Liver (tissue), 9 donors: ENCODE measurements around the gene ABLIM2. TPM values are rescaled to one million over a fixed set of nuclear protein-coding genes. Genes with fewer than 3 reads are reported as not detected.

Experiments
- DNase-seq: peaks from one replicate; pipeline ENCODE4 v3.0.0-alpha.2; 2017; ENCODE audit warnings: low spot score
- H3K27ac ChIP-seq, 2 donors: one replicate each; pipeline ENCODE4 v1.7.0; 2013; ENCODE audit warnings: inconsistent platforms in 2 of 2, low read length in 2 of 2, control low read depth in 1 of 2, low read depth in 1 of 2, mild to moderate bottlenecking in 1 of 2
- H3K27me3 ChIP-seq, 4 donors: one replicate each; pipeline versions ENCODE4 v1.6.1 to v1.7.0; 2013; ENCODE audit warnings: low read length in 3 of 4, inconsistent platforms in 1 of 4, mild to moderate bottlenecking in 1 of 4, moderate library complexity in 1 of 4; ENCODE audit not compliant: control insufficient read depth in 4 of 4, insufficient read depth in 4 of 4
- H3K36me3 ChIP-seq, 4 donors: one replicate each; pipeline versions ENCODE4 v1.6.1 to v1.7.0; 2013; ENCODE audit warnings: low read length in 3 of 4, mild to moderate bottlenecking in 3 of 4, low read depth in 1 of 4, moderate library complexity in 1 of 4; ENCODE audit not compliant: control insufficient read depth in 4 of 4, insufficient read depth in 3 of 4
- H3K4me1 ChIP-seq, 4 donors: one replicate each; pipeline versions ENCODE4 v1.6.1 to v1.7.0; 2013; ENCODE audit warnings: low read length in 3 of 4, mild to moderate bottlenecking in 3 of 4, moderate library complexity in 1 of 4; ENCODE audit not compliant: control insufficient read depth in 4 of 4, insufficient read depth in 4 of 4
- H3K4me3 ChIP-seq, 3 donors: one replicate each; pipeline versions ENCODE4 v1.6.1 to v1.7.0; 2013; ENCODE audit warnings: low read length in 3 of 3, control low read depth in 1 of 3, low read depth in 1 of 3, mild to moderate bottlenecking in 1 of 3
- H3K9ac ChIP-seq, 2 donors: one replicate each; pipeline ENCODE4 v1.7.0; 2013; ENCODE audit warnings: low read length in 2 of 2, mild to moderate bottlenecking in 2 of 2, moderate library complexity in 2 of 2, control low read depth in 1 of 2, low read depth in 1 of 2
- H3K9me3 ChIP-seq, 4 donors: one replicate each; pipeline versions ENCODE4 v1.6.1 to v1.7.0; 2013; ENCODE audit warnings: low read length in 3 of 4; ENCODE audit not compliant: control insufficient read depth in 4 of 4
- EGR1 ChIP-seq, 2 donors: IDR thresholded peaks; 2 replicates each; pipeline ENCODE4 v1.6.1; 2016 to 2018; ENCODE audit warnings: antibody characterized with exemption in 2 of 2, low read depth in 2 of 2
- FOXA1 ChIP-seq: IDR thresholded peaks from 2 replicates; pipeline ENCODE4 v1.6.1; 2016; ENCODE audit warnings: antibody characterized with exemption
- FOXA2 ChIP-seq: IDR thresholded peaks from 2 replicates; pipeline ENCODE4 v1.6.1; 2016; ENCODE audit warnings: antibody characterized with exemption
- GABPA ChIP-seq, 2 donors: IDR thresholded peaks in 1 of 2; conservative IDR thresholded peaks in 1 of 2; 2 replicates each; pipeline ENCODE4 v1.6.1; 2016; ENCODE audit warnings: antibody characterized with exemption in 2 of 2, mild to moderate bottlenecking in 1 of 2, moderate library complexity in 1 of 2
- HNF4A ChIP-seq, 2 donors: conservative IDR thresholded peaks; 2 replicates each; pipeline ENCODE4 v1.6.1; 2016; ENCODE audit warnings: antibody characterized with exemption in 2 of 2, mild to moderate bottlenecking in 2 of 2
- HNF4G ChIP-seq: IDR thresholded peaks from 2 replicates; pipeline ENCODE4 v1.6.1; 2016; ENCODE audit warnings: antibody characterized with exemption
- JUND ChIP-seq, 2 donors: IDR thresholded peaks; 2 replicates each; pipeline ENCODE4 v1.6.1; 2016; ENCODE audit warnings: antibody characterized with exemption in 2 of 2
- NR2F2 ChIP-seq: IDR thresholded peaks from 2 replicates; pipeline ENCODE4 v1.6.1; 2016; ENCODE audit warnings: antibody characterized with exemption
- RAD21 ChIP-seq, 2 donors: IDR thresholded peaks; 2 replicates each; pipeline ENCODE4 v1.6.1; 2016; ENCODE audit warnings: antibody characterized with exemption in 2 of 2, mild to moderate bottlenecking in 2 of 2
- RXRA ChIP-seq, 2 donors: IDR thresholded peaks; 2 replicates each; pipeline ENCODE4 v1.6.1; 2017 to 2018; ENCODE audit warnings: antibody characterized with exemption in 2 of 2, mild to moderate bottlenecking in 1 of 2
- SP1 ChIP-seq: IDR thresholded peaks from 2 replicates; pipeline ENCODE4 v1.6.1; 2018; ENCODE audit warnings: antibody characterized with exemption, mild to moderate bottlenecking
- TAF1 ChIP-seq: conservative IDR thresholded peaks from 2 replicates; pipeline ENCODE4 v1.6.1; 2016; ENCODE audit warnings: antibody characterized with exemption, mild to moderate bottlenecking
- YY1 ChIP-seq: IDR thresholded peaks from 2 replicates; pipeline ENCODE4 v1.6.1; 2016; ENCODE audit warnings: antibody characterized with exemption, mild to moderate bottlenecking
- WGBS: extraction: QIAGEN DNeasy Blood & Tissue Kit; methylation state at CpG from one replicate; pipeline ENCODE4 v1.1.7; 2013; 5-methylcytosine and 5-hydroxymethylcytosine counted together
- polyA plus RNA-seq, 2 donors: library from polyadenylated mRNA; stranded (reverse) in 1 of 2; unstranded in 1 of 2; fragments of 200-250 nt in 1 of 2; fragments of >200 nt in 1 of 2; fragmentation: Nextera tagmentation in 1 of 2; extraction: Ambion mirVana in 1 of 2; gene quantifications; one replicate each; pipeline versions ENCODE4 v1.2.1 to v1.2.3, GENCODE V29; 2013 to 2015
- total RNA-seq, 2 donors: library from RNA; depleted of rRNA; stranded (reverse); fragments of >200 nt; gene quantifications; one replicate each; pipeline ENCODE4 v1.2.3, GENCODE V29; 2014
- TF ChIP-seq, protein P1 (sequence below): IDR thresholded peaks from 2 replicates; pipeline ENCODE4 v1.6.1; 2016; ENCODE audit warnings: antibody characterized with exemption
- TF ChIP-seq, protein P2 (sequence below): IDR thresholded peaks from 2 replicates; pipeline ENCODE4 v1.6.1; 2016; ENCODE audit warnings: antibody characterized with exemption, mild to moderate bottlenecking
- TF ChIP-seq, protein P3 (sequence below): IDR thresholded peaks from 2 replicates; pipeline ENCODE4 v1.6.1; 2016; ENCODE audit warnings: antibody characterized with exemption
- donor health status: healthy.
- donor health status: healthy.
- donor health status: healthy.
- donor health status: healthy.
- donor health status: healthy.

ABLIM2 gene
- total and polyA plus RNA-seq, 4 donors: 0.75 to 2.5 (median 0.93) TPM

DNA sequence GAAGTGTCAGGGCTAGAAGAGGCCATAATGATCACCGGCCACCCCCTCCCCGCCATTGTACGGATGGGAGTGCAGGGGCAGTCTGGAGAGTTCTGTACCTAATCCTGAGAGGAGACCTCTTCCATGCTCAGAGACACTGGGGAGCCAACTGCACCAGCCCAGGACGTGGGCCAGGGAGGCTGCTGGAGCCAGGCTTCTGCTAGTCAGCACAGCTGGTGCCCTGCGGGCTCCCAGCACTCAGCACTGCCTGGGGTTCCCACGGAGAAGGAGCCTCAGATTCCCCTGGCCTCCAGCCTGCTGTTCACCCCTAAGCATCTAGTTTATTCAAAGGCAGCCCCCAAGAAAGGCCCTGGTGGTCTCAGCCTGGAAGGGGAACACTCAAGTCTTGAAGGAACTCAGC is 28.8 kb downstream of the ABLIM2 start:
- H3K9ac ChIP-seq: no peak overlapping the region
- no peaks in the 10 kb centered on the region for H3K27me3 ChIP-seq
- TF ChIP-seq, protein P1, sequence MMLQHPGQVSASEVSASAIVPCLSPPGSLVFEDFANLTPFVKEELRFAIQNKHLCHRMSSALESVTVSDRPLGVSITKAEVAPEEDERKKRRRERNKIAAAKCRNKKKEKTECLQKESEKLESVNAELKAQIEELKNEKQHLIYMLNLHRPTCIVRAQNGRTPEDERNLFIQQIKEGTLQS: no peak
- TF ChIP-seq FOXA1 (no peak), SP1 (no peak), HNF4G (no peak), NR2F2 (no peak), RXRA (IDR thresholded peaks at IDR 0.05) (no peak), HNF4A (conservative IDR thresholded peaks at IDR 0.05) (no peak), FOXA2 (no peak), EGR1 (IDR thresholded peaks at IDR 0.05; ENCODE audit: low read depth in 2 of 2) (no peak), GABPA (IDR thresholded peaks at IDR 0.05 in 1 of 2, conservative IDR thresholded peaks at IDR 0.05 in 1 of 2) (no peak), JUND (IDR thresholded peaks at IDR 0.05) (no peak)
- TF ChIP-seq, protein P2, sequence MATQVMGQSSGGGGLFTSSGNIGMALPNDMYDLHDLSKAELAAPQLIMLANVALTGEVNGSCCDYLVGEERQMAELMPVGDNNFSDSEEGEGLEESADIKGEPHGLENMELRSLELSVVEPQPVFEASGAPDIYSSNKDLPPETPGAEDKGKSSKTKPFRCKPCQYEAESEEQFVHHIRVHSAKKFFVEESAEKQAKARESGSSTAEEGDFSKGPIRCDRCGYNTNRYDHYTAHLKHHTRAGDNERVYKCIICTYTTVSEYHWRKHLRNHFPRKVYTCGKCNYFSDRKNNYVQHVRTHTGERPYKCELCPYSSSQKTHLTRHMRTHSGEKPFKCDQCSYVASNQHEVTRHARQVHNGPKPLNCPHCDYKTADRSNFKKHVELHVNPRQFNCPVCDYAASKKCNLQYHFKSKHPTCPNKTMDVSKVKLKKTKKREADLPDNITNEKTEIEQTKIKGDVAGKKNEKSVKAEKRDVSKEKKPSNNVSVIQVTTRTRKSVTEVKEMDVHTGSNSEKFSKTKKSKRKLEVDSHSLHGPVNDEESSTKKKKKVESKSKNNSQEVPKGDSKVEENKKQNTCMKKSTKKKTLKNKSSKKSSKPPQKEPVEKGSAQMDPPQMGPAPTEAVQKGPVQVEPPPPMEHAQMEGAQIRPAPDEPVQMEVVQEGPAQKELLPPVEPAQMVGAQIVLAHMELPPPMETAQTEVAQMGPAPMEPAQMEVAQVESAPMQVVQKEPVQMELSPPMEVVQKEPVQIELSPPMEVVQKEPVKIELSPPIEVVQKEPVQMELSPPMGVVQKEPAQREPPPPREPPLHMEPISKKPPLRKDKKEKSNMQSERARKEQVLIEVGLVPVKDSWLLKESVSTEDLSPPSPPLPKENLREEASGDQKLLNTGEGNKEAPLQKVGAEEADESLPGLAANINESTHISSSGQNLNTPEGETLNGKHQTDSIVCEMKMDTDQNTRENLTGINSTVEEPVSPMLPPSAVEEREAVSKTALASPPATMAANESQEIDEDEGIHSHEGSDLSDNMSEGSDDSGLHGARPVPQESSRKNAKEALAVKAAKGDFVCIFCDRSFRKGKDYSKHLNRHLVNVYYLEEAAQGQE: no peak
- no peaks in the 10 kb centered on the region for H3K9me3 ChIP-seq
- H3K4me1 ChIP-seq: no peaks in the 10 kb centered on the region
- no peak for DNase-seq
- 92% methylated on average over 6 of the region's 6 CpGs for WGBS
- H3K27ac ChIP-seq: no peak overlapping the region
- H3K36me3 ChIP-seq: no peaks in the 10 kb centered on the region
- H3K4me3 ChIP-seq: no peak overlapping the region

DNA sequence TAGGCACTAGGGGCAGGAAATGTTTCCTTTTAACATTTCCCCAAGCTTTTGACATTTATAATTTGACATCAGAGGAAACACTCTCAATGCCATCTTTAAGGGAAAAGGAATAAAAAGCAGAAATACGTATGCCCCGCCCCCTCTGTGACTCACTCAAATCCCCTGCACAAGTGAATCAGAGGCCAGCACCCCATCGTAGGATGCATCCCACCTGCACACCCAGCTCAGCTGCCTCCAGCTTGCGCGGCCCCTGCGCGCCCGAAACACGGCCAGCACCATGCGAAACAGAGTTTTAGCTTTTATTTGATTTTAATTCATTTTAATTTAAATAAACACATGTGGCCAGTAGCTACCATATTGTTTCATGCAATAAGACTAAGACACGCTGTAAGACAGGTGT is 29.5 kb downstream of the ABLIM2 start:
- Histone ChIP-seq H3K9ac (no peak overlapping the region), H3K4me3 (no peak overlapping the region), H3K27ac (no peak overlapping the region), H3K27me3 (no peaks in the 10 kb centered on the region), H3K4me1 (no peaks in the 10 kb centered on the region), H3K36me3 (no peaks in the 10 kb centered on the region), H3K9me3 (no peaks in the 10 kb centered on the region)
- 93% methylated on average over 11 of the region's 11 CpGs for WGBS
- DNase-seq: no peak
- TF ChIP-seq, protein P1: no peak
- TF ChIP-seq JUND (IDR thresholded peaks at IDR 0.05) (no peak), YY1 (no peak), HNF4A (conservative IDR thresholded peaks at IDR 0.05) (no peak), NR2F2 (no peak), RXRA (IDR thresholded peaks at IDR 0.05) (no peak), FOXA2 (no peak)

DNA sequence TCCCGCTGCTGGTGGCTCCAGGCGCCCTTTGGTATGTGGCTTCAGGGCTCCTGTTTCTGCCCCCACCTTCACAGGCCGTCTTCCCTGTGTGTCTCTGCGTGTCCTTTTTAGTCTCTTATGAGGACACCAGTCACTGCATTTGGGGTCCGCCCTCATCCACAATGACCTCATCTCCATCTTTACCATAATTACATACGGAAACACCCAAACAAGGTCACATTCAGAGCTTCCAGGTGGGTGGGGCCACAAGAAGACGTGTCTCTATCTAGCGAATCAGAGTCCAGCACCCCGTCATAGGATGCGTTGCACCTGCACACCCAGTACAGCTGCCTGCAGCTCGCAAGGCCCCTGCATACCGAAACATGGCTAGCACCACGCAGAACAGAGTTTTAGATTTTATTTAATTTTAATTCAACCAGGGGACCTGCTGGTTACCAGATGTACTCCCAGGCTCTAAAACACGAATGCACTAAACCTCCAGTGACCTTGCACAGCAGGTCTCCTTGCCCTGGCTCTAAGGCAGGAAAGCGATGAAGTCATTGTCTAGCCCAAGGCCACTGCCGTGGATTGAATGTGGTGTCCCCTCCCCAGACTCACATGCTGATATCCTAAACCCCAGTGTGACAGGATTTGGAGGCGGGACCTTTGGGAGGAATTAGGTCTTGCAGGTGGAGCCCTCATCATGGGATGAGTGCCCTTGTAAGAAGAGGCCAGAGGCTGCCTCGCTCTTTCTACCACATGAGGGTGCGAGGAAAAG is 30.3 kb downstream of the ABLIM2 start:
- TF ChIP-seq EGR1 (IDR thresholded peaks at IDR 0.05; ENCODE audit: low read depth in 2 of 2) (no peak), RAD21 (IDR thresholded peaks at IDR 0.05) (no peak), TAF1 (no peak), JUND (IDR thresholded peaks at IDR 0.05) (no peak), HNF4A (conservative IDR thresholded peaks at IDR 0.05) (no peak), NR2F2 (no peak)
- TF ChIP-seq, protein P3, sequence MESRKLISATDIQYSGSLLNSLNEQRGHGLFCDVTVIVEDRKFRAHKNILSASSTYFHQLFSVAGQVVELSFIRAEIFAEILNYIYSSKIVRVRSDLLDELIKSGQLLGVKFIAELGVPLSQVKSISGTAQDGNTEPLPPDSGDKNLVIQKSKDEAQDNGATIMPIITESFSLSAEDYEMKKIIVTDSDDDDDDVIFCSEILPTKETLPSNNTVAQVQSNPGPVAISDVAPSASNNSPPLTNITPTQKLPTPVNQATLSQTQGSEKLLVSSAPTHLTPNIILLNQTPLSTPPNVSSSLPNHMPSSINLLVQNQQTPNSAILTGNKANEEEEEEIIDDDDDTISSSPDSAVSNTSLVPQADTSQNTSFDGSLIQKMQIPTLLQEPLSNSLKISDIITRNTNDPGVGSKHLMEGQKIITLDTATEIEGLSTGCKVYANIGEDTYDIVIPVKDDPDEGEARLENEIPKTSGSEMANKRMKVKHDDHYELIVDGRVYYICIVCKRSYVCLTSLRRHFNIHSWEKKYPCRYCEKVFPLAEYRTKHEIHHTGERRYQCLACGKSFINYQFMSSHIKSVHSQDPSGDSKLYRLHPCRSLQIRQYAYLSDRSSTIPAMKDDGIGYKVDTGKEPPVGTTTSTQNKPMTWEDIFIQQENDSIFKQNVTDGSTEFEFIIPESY: no peak
- Histone ChIP-seq H3K4me3 (no peak overlapping the region), H3K27ac (no peak overlapping the region), H3K9me3 (no peaks in the 10 kb centered on the region), H3K4me1 (no peaks in the 10 kb centered on the region), H3K27me3 (no peaks in the 10 kb centered on the region), H3K9ac (no peak overlapping the region), H3K36me3 (no peaks in the 10 kb centered on the region)
- WGBS: 89% methylated on average over 19 of the region's 19 CpGs
- DNase-seq: no peak
